OCI-LY1 (cell line): ENCODE data around the gene MEOX2.

Experiments used
- H2AFZ ChIP-seq: fragments of 200-600 bp; sonication (generic), shearing (Covaris generic); 2 replicates; pipeline ENCODE4 v1.6.0; 2014; ENCODE audit warnings: antibody characterized with exemption, mild to moderate bottlenecking, low read length
- H3F3A ChIP-seq: fragments of 200-600 bp; sonication (generic), shearing (Covaris generic); 2 replicates; pipeline ENCODE4 v1.6.0; 2014; ENCODE audit warnings: mild to moderate bottlenecking, antibody characterized with exemption, low read length, moderate library complexity; ENCODE audit not compliant: insufficient read depth
- H3K27ac ChIP-seq: fragments of 200-600 bp; sonication (generic); 2 replicates; pipeline ENCODE4 v1.5.1; 2014; ENCODE audit warnings: low read length, mixed run types, mild to moderate bottlenecking, low read depth; ENCODE audit not compliant: poor library complexity, severe bottlenecking
- H3K27me3 ChIP-seq: fragments of 200-600 bp; sonication (generic); 2 replicates; pipeline ENCODE4 v1.6.0; 2014; ENCODE audit warnings: antibody characterized with exemption, mild to moderate bottlenecking, low read length, moderate library complexity; ENCODE audit not compliant: insufficient read depth
- H3K36me3 ChIP-seq: fragments of 200-600 bp; sonication (generic); 2 replicates; pipeline ENCODE4 v1.6.1; 2014; ENCODE audit warnings: mild to moderate bottlenecking, antibody characterized with exemption, low read length, moderate library complexity, mixed read lengths; ENCODE audit not compliant: insufficient read depth
- H3K4me1 ChIP-seq: fragments of 200-600 bp; sonication (generic); 2 replicates; pipeline ENCODE4 v1.5.1; 2014; ENCODE audit warnings: mild to moderate bottlenecking, low read length, moderate library complexity; ENCODE audit not compliant: insufficient read depth, severe bottlenecking
- H3K4me2 ChIP-seq: fragments of 200-600 bp; sonication (generic), shearing (Covaris generic); 2 replicates; pipeline ENCODE4 v1.6.1; 2014; ENCODE audit warnings: low read length
- H3K4me3 ChIP-seq: fragments of 200-600 bp; sonication (generic); 2 replicates; pipeline ENCODE4 v1.5.1; 2014; ENCODE audit warnings: low read length, low read depth, mild to moderate bottlenecking, mixed read lengths; ENCODE audit not compliant: poor library complexity, severe bottlenecking
- H3K79me2 ChIP-seq: fragments of 200-600 bp; shearing (Covaris generic); 2 replicates; pipeline ENCODE4 v1.6.1; 2016; ENCODE audit warnings: mixed run types, low read length, mixed read lengths; ENCODE audit not compliant: insufficient read depth
- H3K9ac ChIP-seq: fragments of 200-600 bp; sonication (generic), shearing (Covaris generic); 2 replicates; pipeline ENCODE4 v1.6.1; 2014; ENCODE audit warnings: mild to moderate bottlenecking, low read length, mixed read lengths
- H3K9me2 ChIP-seq: fragments of 200-600 bp; sonication (generic), shearing (Covaris generic); 2 replicates; pipeline ENCODE4 v1.6.1; 2014; ENCODE audit warnings: low read depth, mild to moderate bottlenecking, low read length, mixed read lengths
- H3K9me3 ChIP-seq: fragments of 200-600 bp; shearing (Covaris generic); 2 replicates; pipeline ENCODE4 v1.6.1; 2014; ENCODE audit warnings: low read length, mixed read lengths
- H4K20me1 ChIP-seq: fragments of 200-600 bp; sonication (generic), shearing (Covaris generic); 2 replicates; pipeline ENCODE4 v1.6.0; 2016; ENCODE audit warnings: mild to moderate bottlenecking, low read length; ENCODE audit not compliant: insufficient read depth
- CTCF ChIP-seq: fragments of 200-600 bp; sonication (generic), shearing (Covaris generic); IDR thresholded peaks from 2 replicates; pipeline ENCODE4 v1.5.1; 2017; ENCODE audit warnings: mild to moderate bottlenecking, antibody characterized with exemption, low read length, moderate library complexity, mixed read lengths
- EZH2 ChIP-seq: fragments of 200-600 bp; sonication (generic), shearing (Covaris generic); IDR thresholded peaks from 2 replicates; pipeline ENCODE4 v1.8.0; 2017; ENCODE audit warnings: borderline replicate concordance, mixed run types, mild to moderate bottlenecking, antibody characterized with exemption, low read length, moderate library complexity, mixed read lengths

The MEOX2 gene

DNA sequence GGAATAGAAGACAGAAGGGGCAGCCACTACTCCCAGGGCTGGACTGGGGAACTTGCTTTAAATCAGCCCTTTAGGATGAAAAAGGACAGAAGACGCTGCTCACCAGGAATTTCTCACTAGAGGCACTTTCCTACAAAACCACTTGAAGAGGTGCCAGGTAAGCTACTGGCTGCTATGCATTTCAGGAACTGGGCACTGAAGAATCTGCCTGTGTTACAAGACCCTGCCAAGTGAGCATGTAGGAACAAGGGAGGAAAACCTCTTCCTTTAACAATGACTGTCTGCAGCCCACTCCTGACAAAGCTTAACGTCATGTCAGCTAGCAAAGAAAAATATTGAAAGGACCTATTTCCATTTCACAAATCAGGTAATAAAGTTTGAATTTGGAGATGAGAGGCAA is 118.8 kb downstream of the MEOX2 start:
- Histone ChIP-seq H4K20me1 (no peaks in the 10 kb centered on the region), H3K4me1 (no peaks in the 10 kb centered on the region), H3K9me3 (no peaks in the 10 kb centered on the region), H3K27me3 (no peaks in the 10 kb centered on the region), H3K27ac (no peak overlapping the region), H3K9me2 (no peaks in the 10 kb centered on the region), H3K4me3 (no peak overlapping the region), H2AFZ (no peak overlapping the region), H3K36me3 (no peaks in the 10 kb centered on the region), H3K4me2 (no peak overlapping the region), H3K79me2 (no peaks in the 10 kb centered on the region), H3K9ac (no peak overlapping the region), H3F3A (no peaks in the 10 kb centered on the region)
- no peak for TF ChIP-seq CTCF
- TF ChIP-seq EZH2, result no peak

GRCh38 chr7:15567036-15567435 is 119.4 kb downstream of the MEOX2 start:
- Histone ChIP-seq H3K36me3 (no peaks in the 10 kb centered on the region), H4K20me1 (no peaks in the 10 kb centered on the region), H2AFZ (no peak overlapping the region), H3K4me3 (no peak overlapping the region), H3K4me1 (no peaks in the 10 kb centered on the region), H3K79me2 (no peaks in the 10 kb centered on the region), H3F3A (no peaks in the 10 kb centered on the region), H3K9ac (no peak overlapping the region), H3K9me3 (no peaks in the 10 kb centered on the region), H3K27ac (no peak overlapping the region), H3K9me2 (no peaks in the 10 kb centered on the region), H3K4me2 (no peak overlapping the region), H3K27me3 (no peaks in the 10 kb centered on the region)
- TF ChIP-seq CTCF, result no peak
- no peak for TF ChIP-seq EZH2

DNA sequence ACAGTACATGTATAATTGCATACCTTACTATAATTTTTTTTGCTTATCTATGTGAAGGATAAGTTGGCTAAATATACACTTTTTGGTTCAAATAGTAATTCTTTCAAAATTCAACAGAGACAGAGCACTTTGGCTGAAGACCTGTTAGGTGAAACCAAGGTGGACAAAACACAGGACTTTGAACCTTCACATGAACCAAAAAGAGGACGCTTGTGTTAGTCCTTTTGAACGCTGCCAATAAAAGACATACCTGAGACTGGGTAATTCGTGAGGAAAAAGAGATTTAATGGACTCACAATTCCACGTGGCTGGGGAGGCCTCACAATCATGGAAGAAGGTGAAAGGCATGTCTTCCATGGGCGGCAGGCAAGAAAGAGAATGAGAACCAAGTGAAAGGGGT is 120.0 kb downstream of the MEOX2 start:
- TF ChIP-seq CTCF, result no peak
- TF ChIP-seq EZH2, result no peak
- H3K4me2 ChIP-seq, result no peak overlapping the region

More for the DNA sequence above, 120.0 kb downstream of the MEOX2 start:
- Histone ChIP-seq H3K27ac (no peak overlapping the region), H3K9ac (no peak overlapping the region), H3K4me1 (no peaks in the 10 kb centered on the region), H4K20me1 (no peaks in the 10 kb centered on the region), H2AFZ (no peak overlapping the region), H3K4me3 (no peak overlapping the region), H3K27me3 (no peaks in the 10 kb centered on the region), H3K36me3 (no peaks in the 10 kb centered on the region), H3K9me3 (no peaks in the 10 kb centered on the region), H3K79me2 (no peaks in the 10 kb centered on the region), H3K9me2 (no peaks in the 10 kb centered on the region), H3F3A (no peaks in the 10 kb centered on the region)
